Naive thymus-derived CD8-positive, alpha-beta T cell (primary cell): ENCODE measurements around the gene DPYD. TPM values are rescaled to one million over a fixed set of nuclear protein-coding genes. Genes with fewer than 3 reads are reported as not detected.

Source experiments
- ATAC-seq, 2 donors: fragments of 150-1000 bp; cut with Tn5 transposase in 1 of 2; sonication (Bioruptor Pico), chemical (Tn5 transposase) in 1 of 2; 1 replicate in 1 of 2; 2 replicates in 1 of 2; pipeline ENCODE4 v1.10.0; 2021; ENCODE audit warnings: mild to moderate bottlenecking in 2 of 2, moderate library complexity in 2 of 2
- POLR2A ChIA-PET: fragments of 350-600 bp; sonication (Branson Sonifier 250); formaldehyde crosslinking; loops from one replicate; lab custom pipeline; 2021; ENCODE audit warnings: antibody characterized with exemption; lab: Charles Lee
- DNase-seq, 10 donors: peaks; one replicate each; pipeline versions ENCODE4 v3.0.0 to v3.0.0-alpha.2; 2020 to 2022
- H3K27ac Mint-ChIP-seq, 10 donors: one replicate each; pipeline ENCODE4 v1.8.0; 2020 to 2022; ENCODE audit warnings: mild to moderate bottlenecking in 10 of 10, mixed read lengths in 10 of 10, moderate library complexity in 4 of 10, inconsistent platforms in 1 of 10
- H3K27me3 Mint-ChIP-seq, 5 donors: one replicate each; pipeline ENCODE4 v1.8.0; 2021 to 2022; ENCODE audit warnings: mixed read lengths in 5 of 5
- H3K36me3 Mint-ChIP-seq, 3 donors: one replicate each; pipeline ENCODE4 v1.8.0; 2020 to 2022; ENCODE audit warnings: mixed read lengths in 3 of 3, mild to moderate bottlenecking in 2 of 3, inconsistent platforms in 1 of 3
- H3K4me1 Mint-ChIP-seq, 4 donors: one replicate each; pipeline ENCODE4 v1.8.0; 2021 to 2022; ENCODE audit warnings: mixed read lengths in 4 of 4
- H3K4me3 Mint-ChIP-seq, 10 donors: one replicate each; pipeline ENCODE4 v1.8.0; 2020 to 2022; ENCODE audit warnings: mild to moderate bottlenecking in 10 of 10, mixed read lengths in 10 of 10, moderate library complexity in 6 of 10, inconsistent platforms in 1 of 10
- H3K9me3 Mint-ChIP-seq, 9 donors: one replicate each; pipeline ENCODE4 v1.8.0; 2020 to 2022; ENCODE audit warnings: mixed read lengths in 9 of 9, mild to moderate bottlenecking in 3 of 9, inconsistent platforms in 1 of 9, moderate library complexity in 1 of 9
- polyA plus RNA-seq, 3 donors: library from polyadenylated mRNA; unstranded; fragments of 300-500 nt; fragmentation: Illumina TruSeq; gene quantifications; one replicate each; pipeline ENCODE4 v1.2.3, GENCODE V29; 2021
- total RNA-seq, 8 experiments: library from RNA in 2 of 8; stranded (reverse) in 2 of 8; gene quantifications; one replicate each; pipeline ENCODE4 v1.2.3 and lab custom pipeline; 2021 to 2026

The DPYD gene
- total and polyA plus RNA-seq, 5 experiments from 2014 or later = 24.1 to 40.9 (median 39.3) TPM

DNA sequence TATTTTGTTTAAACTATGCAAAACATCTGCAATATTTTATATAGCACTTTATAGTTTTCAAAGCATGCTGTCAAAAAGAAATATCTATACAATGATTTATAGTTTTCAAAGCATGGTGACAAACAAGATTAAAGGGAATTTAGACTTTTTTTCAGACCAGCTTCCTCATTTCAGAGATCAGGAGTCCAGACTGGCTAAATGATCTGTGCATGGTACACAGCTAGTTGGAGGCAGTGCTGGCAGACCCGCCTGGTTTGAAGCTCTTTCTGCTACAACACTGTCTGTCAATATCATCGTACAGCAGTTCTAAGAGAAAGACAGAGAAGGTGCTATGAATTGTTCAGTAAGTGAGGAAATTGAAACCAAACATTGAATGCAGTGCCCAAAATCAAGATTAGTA, 720.2 kb downstream of the DPYD start:
- Mint-ChIP-seq H3K4me1 (peaks cover 0 to under 1% (median 0%) of the 10 kb centered on the region in 4 donors), H3K36me3 (peaks cover 0 to 10% (median 9%) of the 10 kb centered on the region in 3 donors), H3K9me3 (no peaks in the 10 kb centered on the region), H3K27ac (no peak overlapping the region), H3K27me3 (no peaks in the 10 kb centered on the region), H3K4me3 (no peak overlapping the region)
- ATAC-seq = no peak
- no peak for DNase-seq
- POLR2A ChIA-PET = no interaction called here

DNA sequence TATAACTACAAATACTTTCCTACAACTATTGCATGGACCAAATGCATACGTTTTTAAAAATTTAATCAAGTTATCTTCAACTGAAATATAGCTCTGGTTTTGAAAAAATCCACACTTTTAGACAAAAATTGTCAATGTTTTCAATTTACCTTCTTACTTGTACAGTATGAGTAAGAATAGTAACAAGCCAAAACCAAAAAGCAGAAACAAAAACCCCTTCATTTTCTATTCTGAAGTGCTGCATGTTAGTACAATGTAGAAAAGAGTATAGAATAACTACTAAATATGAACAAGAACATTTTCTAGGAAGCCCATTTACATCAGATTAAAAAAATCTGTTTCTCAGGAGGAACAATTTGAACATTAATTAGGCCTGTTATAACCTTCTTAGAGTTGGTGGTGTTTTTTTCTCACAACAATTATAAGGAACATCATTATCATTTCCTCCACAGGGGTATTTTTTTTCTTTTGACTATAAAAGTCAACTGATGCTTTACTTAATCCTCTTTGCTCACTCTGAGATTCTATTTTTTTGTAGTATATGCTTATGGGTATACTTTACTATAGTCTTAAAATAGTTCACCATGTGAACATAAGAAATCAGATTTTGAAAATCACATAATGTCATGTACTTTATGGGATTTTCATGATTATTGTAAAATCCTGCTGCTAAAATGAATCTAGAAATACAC, 723.9 kb downstream of the DPYD start:
- H3K27me3 Mint-ChIP-seq = no peaks in the 10 kb centered on the region
- POLR2A ChIA-PET = no interaction called here

DNA sequence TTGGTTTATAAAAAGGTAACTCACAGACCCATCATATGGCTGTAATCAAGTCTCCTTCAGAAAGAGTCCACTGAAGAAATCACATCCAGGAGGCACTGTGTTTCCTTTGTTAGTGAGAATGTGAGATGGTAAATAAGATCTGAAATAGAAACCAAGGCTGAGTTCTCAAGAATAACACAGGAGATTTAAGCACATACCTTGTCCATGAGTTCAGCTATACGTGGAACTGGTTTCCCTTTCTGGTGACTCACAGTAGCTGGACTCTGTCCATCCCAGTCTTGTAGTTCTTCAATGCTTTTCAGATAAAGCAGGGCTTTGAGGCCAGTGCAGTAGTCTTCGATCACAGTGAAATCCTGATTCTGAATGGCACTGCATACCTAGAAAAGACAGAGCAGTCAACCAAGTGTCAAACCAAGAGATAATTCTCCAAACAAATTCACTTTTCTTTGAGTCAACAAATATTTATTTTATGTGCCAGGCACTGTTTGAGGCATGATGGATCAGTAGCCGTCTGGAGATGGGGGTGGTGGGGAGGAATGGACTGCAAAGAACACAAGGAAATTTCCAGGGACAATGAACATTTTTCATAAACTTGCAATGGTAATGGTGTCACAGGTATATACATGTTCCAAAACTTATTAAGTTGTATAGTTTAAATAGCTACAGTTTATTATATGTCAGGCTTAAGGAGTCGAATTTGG, 727.8 kb downstream of the DPYD start:
- Mint-ChIP-seq H3K36me3 (peaks cover 6 to 62% (median 42%) of the 10 kb centered on the region in 3 donors), H3K9me3 (no peaks in the 10 kb centered on the region), H3K4me3 (no peak overlapping the region), H3K27ac (no peak overlapping the region), H3K4me1 (no peaks in the 10 kb centered on the region), H3K27me3 (no peaks in the 10 kb centered on the region)
- DNase-seq (no peak), ATAC-seq (no peak)
- POLR2A ChIA-PET = no interaction called here

More for the DNA sequence above, 723.9 kb downstream of the DPYD start:
- Mint-ChIP-seq H3K27ac (no peak overlapping the region), H3K4me1 (no peaks in the 10 kb centered on the region), H3K36me3 (peaks cover 4 to 38% (median 25%) of the 10 kb centered on the region in 3 donors), H3K4me3 (no peak overlapping the region), H3K9me3 (no peaks in the 10 kb centered on the region)
- no peak for DNase-seq
- ATAC-seq = no peak

DNA sequence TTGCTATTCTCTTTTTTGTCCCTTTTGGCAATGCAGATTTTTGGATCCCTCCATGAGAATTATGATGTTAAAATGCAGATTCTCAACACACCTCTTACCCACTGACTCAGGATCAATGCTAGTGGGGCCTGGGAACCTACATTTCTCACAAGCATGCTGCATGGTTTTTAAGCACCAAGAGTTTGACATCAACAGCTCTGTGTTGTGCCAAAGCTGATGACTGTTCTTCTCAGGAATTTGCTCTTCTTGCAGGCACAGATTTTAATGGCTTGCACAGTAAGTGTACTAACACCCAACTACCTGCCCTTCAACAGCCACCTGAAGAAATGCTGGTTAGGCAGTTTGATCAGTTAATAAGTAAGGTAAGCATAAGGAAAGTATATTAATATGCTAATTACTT, 730.5 kb downstream of the DPYD start:
- H3K4me1 Mint-ChIP-seq = no peaks in the 10 kb centered on the region
- ATAC-seq = no peak
- H3K36me3 Mint-ChIP-seq = peaks cover 6 to 73% (median 52%) of the 10 kb centered on the region in 3 donors
- no peak for DNase-seq
- peak overlapping the region in 1 of 10 donors; percentile 10 for H3K27ac Mint-ChIP-seq
- no peaks in the 10 kb centered on the region for H3K9me3 Mint-ChIP-seq
- H3K27me3 Mint-ChIP-seq = no peaks in the 10 kb centered on the region
- no peak overlapping the region for H3K4me3 Mint-ChIP-seq
- POLR2A ChIA-PET = no interaction called here

DNA sequence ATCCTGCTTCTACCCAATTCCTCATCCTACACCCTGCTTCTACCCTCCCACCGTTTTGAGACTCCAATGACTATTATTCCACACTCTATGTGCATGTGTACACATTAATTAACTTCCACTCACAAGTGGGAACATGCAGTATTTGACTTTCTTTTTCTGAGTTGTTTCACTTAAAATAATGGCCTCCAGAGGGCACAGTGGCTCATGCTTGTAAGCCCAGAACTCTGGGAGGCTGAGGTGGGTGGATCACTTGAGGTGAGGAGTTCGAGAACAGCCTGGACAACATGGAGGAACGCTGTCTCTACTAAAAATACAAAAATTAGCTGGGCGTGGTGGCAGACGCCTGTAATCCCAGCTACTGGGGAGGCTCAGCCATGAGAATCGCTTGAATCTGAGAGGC, 734.5 kb downstream of the DPYD start:
- H3K27me3 Mint-ChIP-seq = no peaks in the 10 kb centered on the region
- no peak for DNase-seq
- no peak for ATAC-seq
- peaks cover 9 to 50% (median 49%) of the 10 kb centered on the region in 3 donors for H3K36me3 Mint-ChIP-seq
- H3K27ac Mint-ChIP-seq = no peak overlapping the region
- H3K9me3 Mint-ChIP-seq = no peaks in the 10 kb centered on the region
- H3K4me3 Mint-ChIP-seq = no peak overlapping the region
- POLR2A ChIA-PET = no interaction called here
- no peaks in the 10 kb centered on the region for H3K4me1 Mint-ChIP-seq

DNA sequence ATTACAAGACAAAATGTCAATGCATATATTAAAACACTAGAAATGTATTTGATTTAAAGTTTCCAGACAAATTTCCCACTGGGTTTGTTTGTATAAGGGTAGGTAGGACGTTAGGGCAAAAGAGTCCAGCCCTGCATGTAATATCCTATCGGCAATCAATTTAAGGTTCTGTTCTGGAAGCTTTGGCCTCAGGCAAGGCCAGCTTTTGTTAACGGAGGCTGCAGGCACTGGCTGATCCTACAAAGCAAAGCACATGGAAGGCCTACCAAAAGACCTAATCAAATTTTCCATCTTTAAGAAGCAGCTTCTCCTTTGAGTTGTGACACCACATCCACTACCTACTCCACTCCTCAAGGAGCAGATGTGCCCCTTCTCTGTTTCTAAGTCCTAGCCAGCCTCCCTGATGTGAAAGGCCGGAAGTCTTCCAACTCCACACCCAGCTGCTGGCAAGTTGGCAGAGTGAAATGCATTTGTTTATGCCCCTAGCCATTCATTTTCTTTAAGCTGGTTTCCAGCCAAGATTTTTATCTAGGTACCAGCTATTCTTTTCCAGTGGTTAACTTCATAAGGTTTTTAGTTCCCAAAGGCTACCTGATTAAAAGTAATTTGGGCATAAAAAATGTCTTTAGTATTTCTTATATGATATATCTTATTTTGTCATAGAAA, 746.7 kb downstream of the DPYD start:
- H3K27ac Mint-ChIP-seq = no peak overlapping the region
- H3K27me3 Mint-ChIP-seq = no peaks in the 10 kb centered on the region
- DNase-seq (no peak), ATAC-seq (no peak)
- no peaks in the 10 kb centered on the region for H3K4me1 Mint-ChIP-seq
- H3K9me3 Mint-ChIP-seq = peaks cover 0 to 2% (median 0%) of the 10 kb centered on the region in 9 donors
- H3K4me3 Mint-ChIP-seq = no peak overlapping the region
- peaks cover 25 to 29% (median 27%) of the 10 kb centered on the region in 3 donors for H3K36me3 Mint-ChIP-seq
- POLR2A ChIA-PET = no interaction called here

DNA sequence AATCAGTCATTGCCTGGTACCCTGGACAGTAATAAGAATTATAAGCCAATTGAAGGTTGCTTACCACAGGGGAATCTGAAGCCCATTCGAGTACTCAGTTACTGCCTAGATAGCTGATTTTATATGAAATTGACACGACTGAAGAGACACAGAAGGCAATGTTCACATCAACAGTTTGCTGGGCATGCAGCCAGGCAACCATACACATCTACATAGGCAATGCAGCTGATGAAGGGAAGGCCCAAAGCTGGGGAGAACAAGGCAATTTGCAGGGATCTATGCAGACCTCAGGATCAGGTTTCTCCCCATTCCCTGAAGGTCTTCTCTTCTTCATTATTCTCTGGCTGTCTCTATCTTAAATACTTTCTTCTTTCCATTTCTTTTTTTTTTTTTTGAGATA, 750.5 kb downstream of the DPYD start:
- POLR2A ChIA-PET = no interaction called here
- no peak for DNase-seq
- no peak overlapping the region for H3K4me3 Mint-ChIP-seq
- peaks cover 27 to 52% (median 29%) of the 10 kb centered on the region in 3 donors for H3K36me3 Mint-ChIP-seq
- H3K9me3 Mint-ChIP-seq = peaks cover 0 to 15% (median 2%) of the 10 kb centered on the region in 9 donors
- H3K27ac Mint-ChIP-seq = no peak overlapping the region
- H3K4me1 Mint-ChIP-seq = peaks cover 0 to under 1% (median 0%) of the 10 kb centered on the region in 4 donors
- H3K27me3 Mint-ChIP-seq = no peaks in the 10 kb centered on the region
- ATAC-seq = no peak

DNA sequence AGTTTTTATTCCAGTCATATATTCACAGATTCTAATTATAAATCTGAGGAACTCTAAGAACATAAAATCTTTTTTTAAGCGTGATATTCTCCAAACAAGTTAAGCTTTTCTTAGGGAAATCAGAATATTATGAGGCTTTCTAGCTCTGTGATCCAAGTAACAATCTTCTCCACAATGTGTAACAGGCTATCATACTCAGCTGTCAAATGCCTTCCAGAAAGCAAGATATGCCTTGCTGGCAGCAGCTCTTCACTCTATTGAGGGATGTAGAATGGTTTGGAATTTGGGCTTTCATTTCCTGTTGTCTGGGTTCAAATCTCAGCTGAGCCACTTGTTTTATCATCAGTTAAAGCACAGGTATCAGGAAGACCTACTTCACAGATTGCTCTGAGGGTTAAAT, 752.8 kb downstream of the DPYD start:
- Mint-ChIP-seq H3K9me3 (peaks cover 9 to 33% (median 12%) of the 10 kb centered on the region in 9 donors), H3K27ac (no peak overlapping the region), H3K27me3 (no peaks in the 10 kb centered on the region), H3K36me3 (peaks cover 41 to 72% (median 42%) of the 10 kb centered on the region in 3 donors), H3K4me1 (peaks cover 0 to 16% (median 0%) of the 10 kb centered on the region in 4 donors), H3K4me3 (no peak overlapping the region)
- POLR2A ChIA-PET = no interaction called here
- DNase-seq (no peak), ATAC-seq (no peak)

DNA sequence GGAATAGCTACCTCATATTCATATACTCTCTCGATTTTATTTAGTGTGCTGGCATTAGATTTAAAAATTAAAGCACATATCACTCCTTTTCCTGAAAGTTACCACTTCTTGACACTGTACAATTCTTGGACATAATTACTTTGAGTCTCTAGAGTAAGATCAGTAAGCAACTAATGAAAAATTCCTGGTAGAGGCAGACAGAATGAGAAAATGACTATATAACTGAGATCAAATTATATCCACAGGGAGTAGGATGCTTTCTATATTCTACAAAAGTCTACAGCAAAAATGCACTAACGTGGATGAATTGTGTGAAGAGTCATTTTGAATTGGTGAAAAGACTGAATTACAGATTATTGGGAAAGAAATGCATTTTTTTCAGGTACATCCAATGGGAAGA, 753.6 kb downstream of the DPYD start:
- Mint-ChIP-seq H3K4me1 (peaks cover 0 to 16% (median 0%) of the 10 kb centered on the region in 4 donors), H3K27ac (no peak overlapping the region), H3K36me3 (peaks cover 38 to 67% (median 39%) of the 10 kb centered on the region in 3 donors), H3K27me3 (no peaks in the 10 kb centered on the region), H3K9me3 (peaks cover 9 to 33% (median 12%) of the 10 kb centered on the region in 9 donors), H3K4me3 (no peak overlapping the region)
- no peak for ATAC-seq
- no peak for DNase-seq
- POLR2A ChIA-PET = no interaction called here

DNA sequence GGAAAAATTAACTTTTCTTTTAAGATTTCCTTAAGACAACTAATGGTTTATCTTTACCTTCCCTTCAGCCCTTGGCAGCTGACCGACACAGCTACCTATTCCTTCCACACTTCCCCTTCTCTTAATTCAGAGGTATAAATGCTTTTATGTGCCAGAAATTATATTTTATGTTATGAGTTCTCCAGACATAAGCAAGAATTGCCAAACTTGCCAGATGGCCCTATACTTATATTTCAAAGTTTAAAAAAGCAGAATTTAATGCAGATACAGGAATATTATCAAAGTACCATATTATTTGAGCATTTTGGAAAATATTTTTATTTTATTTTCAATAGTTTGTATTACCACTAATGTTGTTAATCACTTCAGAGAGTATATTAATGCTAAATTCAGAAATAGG, 754.2 kb downstream of the DPYD start:
- H3K4me1 Mint-ChIP-seq = peaks cover 0 to 16% (median 0%) of the 10 kb centered on the region in 4 donors
- H3K4me3 Mint-ChIP-seq = no peak overlapping the region
- DNase-seq (no peak), ATAC-seq (no peak)
- POLR2A ChIA-PET = no interaction called here
- H3K9me3 Mint-ChIP-seq = peaks cover 9 to 33% (median 12%) of the 10 kb centered on the region in 9 donors
- peaks cover 33 to 64% (median 36%) of the 10 kb centered on the region in 3 donors for H3K36me3 Mint-ChIP-seq
- no peaks in the 10 kb centered on the region for H3K27me3 Mint-ChIP-seq
- no peak overlapping the region for H3K27ac Mint-ChIP-seq

DNA sequence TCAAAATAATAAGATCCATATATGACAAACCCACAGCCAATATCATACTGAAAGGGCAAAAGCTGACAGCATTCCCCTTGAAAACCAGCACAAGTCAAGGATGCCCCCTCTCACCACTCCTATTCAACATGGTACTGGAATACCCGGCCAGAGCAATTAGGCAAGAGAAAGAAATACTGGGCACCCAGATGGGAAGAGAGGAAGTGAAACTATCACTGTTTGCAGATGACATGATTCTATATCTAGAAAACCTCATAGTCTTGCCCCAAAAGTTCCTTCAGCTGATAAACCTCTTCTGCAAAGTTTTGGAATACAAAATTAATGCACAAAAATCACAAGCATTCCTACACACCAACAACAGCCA, 756.6 kb downstream of the DPYD start:
- Mint-ChIP-seq H3K4me3 (peak overlapping the region in 1 of 10 donors; percentile 18), H3K4me1 (peaks cover 0 to 20% (median 0%) of the 10 kb centered on the region in 4 donors), H3K9me3 (peaks cover 7 to 33% (median 12%) of the 10 kb centered on the region in 9 donors), H3K27ac (no peak overlapping the region), H3K36me3 (peaks cover 23 to 59% (median 23%) of the 10 kb centered on the region in 3 donors), H3K27me3 (no peaks in the 10 kb centered on the region)
- no peak for DNase-seq
- POLR2A ChIA-PET = no interaction called here
- ATAC-seq = no peak

DNA sequence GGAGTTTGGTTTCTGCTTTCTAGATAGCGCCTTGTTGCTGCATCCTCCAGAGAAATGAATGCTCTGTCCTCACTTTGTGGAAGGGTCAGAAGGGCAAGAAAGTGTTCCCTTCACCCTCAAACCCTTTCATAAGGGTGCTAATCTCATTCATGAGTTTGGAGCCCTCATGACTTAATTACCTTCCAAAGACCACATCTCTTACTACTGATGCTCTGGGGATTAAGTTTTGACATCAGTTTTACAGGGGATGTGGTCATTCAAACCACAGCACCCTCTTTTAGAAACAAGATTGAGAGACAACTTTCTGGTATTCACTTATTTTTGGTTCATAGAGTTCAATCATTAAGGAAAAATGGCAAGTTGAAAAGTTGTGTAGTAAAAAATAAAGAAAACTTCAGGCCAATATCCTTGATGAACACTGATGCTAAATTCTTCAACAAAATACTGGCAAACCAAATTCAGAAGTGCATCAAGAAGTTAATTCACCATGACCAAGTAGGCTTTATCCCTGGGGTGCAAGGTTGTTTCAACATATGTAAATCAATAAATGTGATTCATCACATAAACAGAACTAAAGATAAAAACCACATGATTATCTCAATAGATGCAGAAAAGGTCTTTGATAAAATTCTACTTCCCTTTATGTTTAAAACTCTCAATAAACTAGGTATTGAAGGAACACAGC, 757.1 kb downstream of the DPYD start:
- Mint-ChIP-seq H3K9me3 (peaks cover 7 to 33% (median 12%) of the 10 kb centered on the region in 9 donors), H3K27ac (no peak overlapping the region), H3K4me1 (peaks cover 0 to 25% (median 0%) of the 10 kb centered on the region in 4 donors), H3K27me3 (no peaks in the 10 kb centered on the region), H3K36me3 (peaks cover 24 to 59% (median 27%) of the 10 kb centered on the region in 3 donors), H3K4me3 (no peak overlapping the region)
- ATAC-seq (no peak), DNase-seq (no peak)
- POLR2A ChIA-PET = no interaction called here
